ENCODE data around the gene PLPP2. TPM values are rescaled to one million over a fixed set of nuclear protein-coding genes. Genes with fewer than 3 reads are reported as not detected.

Gene PLPP2
- total and polyA plus RNA-seq, 2 experiments from 2014 or later, result 0.21 TPM; not detected in 1

DNA sequence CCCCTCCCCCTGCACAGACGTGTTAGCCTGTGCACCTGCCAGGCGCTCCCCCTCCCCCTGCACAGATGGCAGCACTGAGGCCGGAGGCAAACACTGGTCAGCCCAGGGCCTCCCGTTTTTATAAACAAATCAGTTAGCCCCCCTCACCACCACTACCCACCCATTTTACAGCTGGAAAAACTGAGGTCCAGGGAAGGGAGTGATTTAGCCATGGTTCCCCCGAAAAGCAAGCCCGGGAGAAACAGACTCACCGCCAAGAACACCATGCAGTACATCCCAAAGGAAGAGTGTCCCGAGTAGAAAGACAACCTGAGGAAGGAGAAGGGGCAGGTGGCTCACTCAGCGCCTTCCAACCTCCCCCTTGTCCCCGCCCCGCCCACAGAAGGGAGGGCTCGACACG lies 8.7 kb downstream of the PLPP2 start:
- Histone ChIP-seq H3K36me3 (no peaks in the 10 kb centered on the region), H3K4me1 (ENCODE audit: low read depth) (no peaks in the 10 kb centered on the region), H3K9me3 (ENCODE audit: low read depth) (no peaks in the 10 kb centered on the region), H3K27me3 (no peaks in the 10 kb centered on the region), H3K27ac (no peak overlapping the region), H3K4me3 (no peak overlapping the region)
- TF ChIP-seq, protein P1, sequence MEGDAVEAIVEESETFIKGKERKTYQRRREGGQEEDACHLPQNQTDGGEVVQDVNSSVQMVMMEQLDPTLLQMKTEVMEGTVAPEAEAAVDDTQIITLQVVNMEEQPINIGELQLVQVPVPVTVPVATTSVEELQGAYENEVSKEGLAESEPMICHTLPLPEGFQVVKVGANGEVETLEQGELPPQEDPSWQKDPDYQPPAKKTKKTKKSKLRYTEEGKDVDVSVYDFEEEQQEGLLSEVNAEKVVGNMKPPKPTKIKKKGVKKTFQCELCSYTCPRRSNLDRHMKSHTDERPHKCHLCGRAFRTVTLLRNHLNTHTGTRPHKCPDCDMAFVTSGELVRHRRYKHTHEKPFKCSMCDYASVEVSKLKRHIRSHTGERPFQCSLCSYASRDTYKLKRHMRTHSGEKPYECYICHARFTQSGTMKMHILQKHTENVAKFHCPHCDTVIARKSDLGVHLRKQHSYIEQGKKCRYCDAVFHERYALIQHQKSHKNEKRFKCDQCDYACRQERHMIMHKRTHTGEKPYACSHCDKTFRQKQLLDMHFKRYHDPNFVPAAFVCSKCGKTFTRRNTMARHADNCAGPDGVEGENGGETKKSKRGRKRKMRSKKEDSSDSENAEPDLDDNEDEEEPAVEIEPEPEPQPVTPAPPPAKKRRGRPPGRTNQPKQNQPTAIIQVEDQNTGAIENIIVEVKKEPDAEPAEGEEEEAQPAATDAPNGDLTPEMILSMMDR (IDR thresholded peaks at IDR 0.05; ENCODE audit: low read depth, low read length), result no peak
- no peak for DNase-seq (ENCODE audit: low read depth in 1 of 2, low spot score in 1 of 2)

DNA sequence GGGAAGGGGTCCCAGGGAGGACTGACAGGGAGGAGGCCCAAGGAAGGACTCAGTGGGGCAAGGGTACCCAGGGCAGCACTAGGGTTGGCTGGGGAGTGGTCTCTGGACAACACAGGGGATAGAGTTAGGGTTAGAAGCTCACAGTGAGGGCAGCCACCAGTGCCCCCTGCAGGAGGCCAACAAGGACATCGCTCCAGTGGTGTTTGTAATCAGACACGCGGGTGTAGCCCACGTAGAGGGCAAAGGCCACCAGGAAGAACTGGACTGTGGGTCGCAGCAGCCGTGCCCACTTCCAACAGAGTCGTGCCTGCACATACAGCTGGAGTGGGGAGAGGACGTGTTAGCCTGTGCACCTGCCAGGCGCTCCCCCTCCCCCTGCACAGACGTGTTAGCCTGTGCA lies 9.2 kb downstream of the PLPP2 start:
- DNase-seq (ENCODE audit: low read depth in 1 of 2, low spot score in 1 of 2), result no peak
- Histone ChIP-seq H3K27ac (no peak overlapping the region), H3K27me3 (no peaks in the 10 kb centered on the region), H3K4me3 (no peak overlapping the region), H3K9me3 (ENCODE audit: low read depth) (no peaks in the 10 kb centered on the region), H3K36me3 (no peaks in the 10 kb centered on the region), H3K4me1 (ENCODE audit: low read depth) (no peaks in the 10 kb centered on the region)
- TF ChIP-seq, protein P1 (IDR thresholded peaks at IDR 0.05; ENCODE audit: low read depth, low read length), result no peak

DNA sequence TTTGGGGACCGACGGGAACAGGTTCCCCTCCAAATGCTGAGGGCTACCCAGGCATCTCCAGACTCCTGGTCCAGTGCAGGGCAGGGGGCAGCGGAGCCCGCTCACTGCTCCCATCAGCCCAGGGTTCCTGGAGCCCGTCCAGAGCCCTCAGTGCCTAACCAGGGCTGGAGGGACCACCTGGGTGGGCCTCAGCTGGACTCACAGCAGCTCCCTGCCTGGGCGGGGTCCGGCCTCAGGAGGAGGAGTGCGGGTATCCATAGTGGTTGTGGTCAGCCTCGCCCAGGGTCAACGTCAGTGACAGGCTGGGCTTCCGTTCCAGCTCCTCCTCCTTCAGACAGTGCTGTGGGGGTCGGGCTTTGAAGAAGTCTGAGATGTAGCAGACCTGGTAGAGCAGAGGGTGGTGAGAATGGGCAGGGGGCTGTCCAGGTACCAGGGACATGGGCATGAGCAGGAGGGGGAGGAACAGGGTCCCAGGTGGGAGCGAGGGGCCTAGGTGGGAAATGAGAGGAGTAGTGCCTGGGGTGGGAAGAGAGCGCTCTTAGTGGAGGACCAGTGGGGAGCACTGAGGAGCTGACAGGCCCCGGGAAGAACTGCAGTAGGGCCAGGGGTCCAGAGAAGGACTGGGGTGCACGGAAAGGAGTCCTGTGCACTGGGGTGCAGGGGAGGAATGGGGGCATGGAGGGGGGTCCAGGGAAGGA lies 9.9 kb downstream of the PLPP2 start:
- no peak for DNase-seq (ENCODE audit: low read depth in 1 of 2, low spot score in 1 of 2)
- Histone ChIP-seq H3K9me3 (ENCODE audit: low read depth) (no peaks in the 10 kb centered on the region), H3K27me3 (no peaks in the 10 kb centered on the region), H3K27ac (no peak overlapping the region), H3K36me3 (no peaks in the 10 kb centered on the region), H3K4me1 (ENCODE audit: low read depth) (no peaks in the 10 kb centered on the region), H3K4me3 (no peak overlapping the region)
- TF ChIP-seq, protein P1 (IDR thresholded peaks at IDR 0.05; ENCODE audit: low read depth, low read length), result no peak

DNA sequence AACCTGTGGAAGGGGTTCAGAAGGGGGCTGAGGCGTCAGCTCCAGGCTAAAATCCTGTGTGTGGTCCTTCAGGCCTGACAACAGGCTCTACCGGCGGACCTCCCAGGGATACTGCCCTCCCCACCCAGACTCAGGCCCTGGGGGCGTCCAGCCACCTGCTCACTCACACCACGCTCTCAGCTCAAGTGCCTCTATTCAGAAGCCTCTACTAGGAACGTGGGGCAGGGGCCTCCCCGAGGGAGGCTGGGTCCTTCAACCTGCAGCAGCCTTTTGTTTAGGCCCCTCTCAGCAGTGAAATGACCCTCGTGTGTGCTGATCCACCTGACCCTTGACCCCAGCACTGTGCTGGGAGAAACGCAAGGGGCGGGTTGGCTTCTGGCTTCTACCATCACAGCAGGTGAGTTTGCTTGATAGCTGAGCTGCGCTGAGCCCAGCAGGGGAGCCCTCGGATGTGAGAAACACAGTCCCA lies 10.6 kb downstream of the PLPP2 start:
- no peaks in the 10 kb centered on the region for H3K27me3 ChIP-seq
- H3K9me3 ChIP-seq (ENCODE audit: low read depth), result no peaks in the 10 kb centered on the region
- no peak overlapping the region for H3K27ac ChIP-seq
- no peaks in the 10 kb centered on the region for H3K4me1 ChIP-seq (ENCODE audit: low read depth)
- no peak overlapping the region for H3K4me3 ChIP-seq
- no peak for DNase-seq (ENCODE audit: low read depth in 1 of 2, low spot score in 1 of 2)
- H3K36me3 ChIP-seq, result no peaks in the 10 kb centered on the region
- TF ChIP-seq, protein P1 (IDR thresholded peaks at IDR 0.05; ENCODE audit: low read depth, low read length), result no peak

DNA sequence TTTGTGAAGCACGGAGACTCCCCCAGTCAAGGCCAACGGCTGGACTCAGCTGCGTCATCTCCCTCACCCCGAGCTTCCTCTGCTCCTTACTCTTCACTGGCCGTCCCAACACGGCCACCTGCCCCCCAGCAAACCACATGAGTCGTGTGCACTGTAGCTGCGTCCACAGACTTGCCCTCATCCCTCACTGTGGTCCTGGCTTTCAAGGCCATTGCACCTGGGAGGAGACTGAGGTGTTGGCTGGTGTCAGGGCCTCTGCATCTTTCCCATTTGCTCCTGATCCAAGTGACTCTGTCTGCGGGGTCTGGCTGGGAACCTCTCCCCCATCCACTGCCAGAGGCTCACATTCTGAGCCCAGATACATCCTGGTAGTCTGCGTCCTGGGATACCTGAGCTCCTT lies 11.5 kb downstream of the PLPP2 start:
- Histone ChIP-seq H3K36me3 (no peaks in the 10 kb centered on the region), H3K27me3 (no peaks in the 10 kb centered on the region), H3K4me3 (no peak overlapping the region), H3K9me3 (ENCODE audit: low read depth) (no peaks in the 10 kb centered on the region), H3K4me1 (ENCODE audit: low read depth) (no peaks in the 10 kb centered on the region), H3K27ac (no peak overlapping the region)
- DNase-seq (ENCODE audit: low read depth in 1 of 2, low spot score in 1 of 2), result no peak
- TF ChIP-seq, protein P1 (IDR thresholded peaks at IDR 0.05; ENCODE audit: low read depth, low read length), result no peak

All from cardiac muscle cell (in vitro differentiated cells and primary cell).